Caki2 (cell line): ENCODE measurements around the gene KCNK16. TPM values are rescaled to one million over a fixed set of nuclear protein-coding genes. Genes with fewer than 3 reads are reported as not detected.
A peak's percentile ranks its signal among the peaks of the same experiment; 100 is the strongest.

Source experiments
- DNase-seq: peaks from one replicate; pipeline ENCODE4 v3.0.0-alpha.2; 2015; ENCODE audit warnings: low read depth
- in situ Hi-C: cut with HindIII; loops from 2 replicates; pipeline ENCODE4 v1.10.0; 2016; ENCODE audit warnings: low sequenced_read_pairs, low pct_unique_long_range_greater_than_20kb, mixed read lengths
- total RNA-seq: library from RNA; depleted of rRNA; stranded (reverse); fragments of >200 nt; shearing (Covaris generic); gene quantifications from 2 replicates; pipeline ENCODE4 v1.2.3, GENCODE V29; 2014; ENCODE audit warnings: low replicate concordance; rRNA removed

KCNK16 gene
- total RNA-seq = not detected in 2 replicates

DNA sequence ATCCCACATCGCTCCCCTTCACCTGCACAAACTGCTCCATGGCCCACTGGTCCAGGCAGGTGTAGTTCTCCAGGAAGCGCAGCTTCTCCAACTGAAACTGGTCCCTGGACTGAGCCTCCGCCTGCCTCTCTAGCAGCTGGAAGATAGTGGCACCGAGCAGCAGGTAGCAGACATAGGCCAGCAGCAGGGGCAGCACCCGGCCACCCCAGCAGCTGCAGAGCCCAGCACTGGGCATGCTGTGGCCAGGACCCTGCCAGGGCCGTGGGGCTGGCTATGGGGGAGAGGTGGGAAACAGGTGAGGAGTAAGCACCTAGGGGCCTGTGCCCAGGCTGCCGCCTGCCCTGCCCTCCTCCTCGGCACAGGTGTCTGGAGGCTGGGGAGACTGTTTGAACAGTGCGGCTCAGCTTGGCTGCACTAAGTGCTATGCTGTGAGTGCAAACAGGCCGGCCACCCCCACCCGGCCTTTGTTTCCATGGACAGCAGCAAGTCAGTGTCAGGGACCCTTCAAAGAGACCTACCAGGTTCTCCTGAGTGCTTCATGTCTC, at the start of gene KCNK16:
Gene KCNK16 (minus strand): TSS at position 397 of the 545 bp plus-strand sequence. CDS start 162 bp downstream, at position 235.
- in situ Hi-C loops = no loop called here
- DNase-seq = no peak

DNA sequence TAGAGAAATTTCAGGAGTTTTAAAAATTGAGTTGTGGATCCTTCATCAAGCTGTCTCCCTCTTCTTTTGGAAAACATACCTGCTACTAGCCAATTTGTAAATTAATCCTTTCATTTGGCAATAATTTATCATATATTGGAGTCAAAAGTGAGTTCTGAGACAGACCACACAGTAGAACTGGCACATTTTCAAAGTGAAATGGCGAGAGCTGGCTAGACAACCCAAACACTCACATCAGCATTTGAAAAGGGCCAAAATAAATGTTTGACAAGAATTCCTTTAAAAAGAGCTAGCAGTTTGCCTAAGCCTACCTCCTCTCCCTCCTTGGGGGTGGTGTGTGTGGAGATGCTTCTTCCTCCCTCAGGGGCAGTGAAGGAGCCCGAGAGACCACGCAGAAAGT, 47.9 kb upstream of the KCNK16 start:
- in situ Hi-C loops = no loop called here
- no peak for DNase-seq

DNA sequence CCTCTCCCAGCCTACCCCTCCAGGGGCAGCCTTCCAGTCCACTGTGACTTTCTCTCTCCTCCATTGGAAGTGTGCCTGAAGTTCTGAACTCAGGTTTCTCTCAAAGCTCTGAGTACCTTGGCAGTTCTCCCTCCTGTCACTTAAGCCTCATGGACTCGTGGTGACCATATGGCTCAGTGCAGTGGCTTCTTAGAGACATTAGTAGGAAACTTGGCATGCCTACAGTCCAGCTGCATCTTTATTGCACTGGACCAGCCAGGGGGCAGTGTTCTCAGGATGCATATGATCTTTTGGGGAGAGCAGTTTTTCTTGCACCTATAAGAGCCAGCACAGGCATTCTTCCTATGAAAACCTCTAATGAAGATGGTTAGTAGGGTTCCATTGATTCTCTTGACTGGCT, 47.5 kb upstream of the KCNK16 start:
- DNase-seq = no peak
- in situ Hi-C loops = no loop called here

DNA sequence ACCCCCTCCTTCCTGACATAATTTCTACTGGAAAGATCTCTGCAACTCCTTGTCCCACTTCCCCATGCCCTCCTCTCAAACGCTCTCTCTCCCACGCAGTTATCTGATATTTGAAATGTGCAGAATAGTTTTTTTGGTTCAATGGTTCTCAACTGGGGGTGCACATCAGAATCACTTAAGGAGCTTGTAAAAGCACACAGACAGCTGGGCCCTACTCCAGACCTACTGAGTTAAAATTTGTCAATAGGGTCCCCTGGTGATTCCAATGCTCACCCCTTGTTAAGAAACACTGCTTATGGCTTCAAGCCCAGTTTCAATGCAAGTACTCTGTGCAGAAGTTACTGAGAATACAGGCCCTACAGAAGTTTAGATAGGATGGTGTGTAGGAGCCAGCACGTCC, 45.2 kb upstream of the KCNK16 start:
- no peak for DNase-seq
- in situ Hi-C loops = no loop called here

DNA sequence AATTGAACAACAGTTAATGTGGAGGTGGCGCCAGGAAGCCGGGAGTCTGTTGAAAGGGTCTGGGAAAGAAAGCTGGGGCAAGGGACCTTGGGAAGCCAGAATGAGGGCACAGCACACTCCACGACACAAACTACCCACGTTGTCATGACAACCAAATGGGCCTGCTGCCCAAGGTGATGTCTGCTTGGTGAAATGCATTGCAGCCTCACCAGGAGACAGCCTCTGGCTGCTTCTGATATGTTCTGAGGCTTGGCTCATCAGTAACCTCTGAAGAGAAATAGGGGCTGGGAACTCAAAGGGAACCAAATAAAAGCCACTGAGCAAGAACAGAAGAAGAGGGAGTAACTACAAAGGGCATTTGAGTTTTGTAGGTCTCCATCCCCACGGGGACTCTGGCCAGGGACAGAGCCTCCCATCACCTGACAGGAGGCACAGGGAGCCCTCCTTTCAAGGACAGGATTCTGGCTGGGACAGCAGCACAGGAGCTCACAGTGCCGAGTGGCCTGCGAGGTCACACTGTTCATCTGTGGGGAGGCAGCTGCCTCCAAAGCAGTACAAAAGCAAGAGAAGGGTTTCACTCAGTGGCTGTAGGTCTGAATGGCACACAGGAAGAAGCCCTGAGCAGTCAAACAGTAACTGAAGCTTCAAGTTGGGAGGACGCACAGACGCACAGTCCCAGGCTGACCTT, 44.6 kb upstream of the KCNK16 start:
- in situ Hi-C loops = no loop called here
- DNase-seq = no peak

DNA sequence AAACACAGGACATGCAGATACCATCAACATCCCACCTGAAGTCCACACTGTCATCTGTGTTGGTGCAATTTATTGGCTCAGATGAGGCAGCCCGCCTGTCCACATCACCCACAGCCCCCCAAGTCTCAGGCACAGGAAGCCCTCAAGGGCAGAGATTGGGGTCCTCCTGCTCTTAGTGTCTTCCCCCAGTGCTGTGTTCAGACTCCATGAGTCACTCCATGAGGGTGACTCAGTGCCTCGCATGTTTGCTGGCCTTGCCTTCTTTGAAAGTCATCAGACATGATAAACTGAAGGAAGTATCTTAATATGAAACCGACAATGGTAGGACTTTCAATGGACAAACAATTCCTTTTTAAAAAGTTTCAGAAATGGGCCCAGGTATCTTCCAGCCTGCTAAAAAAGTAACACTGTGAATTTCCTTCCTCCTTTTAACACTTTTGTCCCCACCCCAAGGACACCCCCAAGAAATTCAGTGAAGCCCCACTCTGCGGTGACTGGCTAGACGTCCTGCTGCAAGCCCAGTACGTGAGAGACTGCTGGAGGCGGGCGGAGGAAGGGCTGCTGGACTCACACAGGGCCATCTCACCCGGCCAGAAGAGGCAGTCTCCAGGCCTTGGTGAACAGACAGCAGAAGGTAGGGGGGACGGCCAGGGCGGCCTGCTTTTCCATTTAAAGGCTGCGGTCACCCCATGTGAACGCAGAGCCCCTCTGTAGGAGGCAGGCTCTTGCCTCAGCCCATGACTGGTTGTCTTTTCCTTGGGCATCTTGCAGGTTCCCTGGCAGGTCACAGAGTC, 43.0 kb upstream of the KCNK16 start:
- in situ Hi-C loops = no loop called here
- DNase-seq = peak; percentile 21

DNA sequence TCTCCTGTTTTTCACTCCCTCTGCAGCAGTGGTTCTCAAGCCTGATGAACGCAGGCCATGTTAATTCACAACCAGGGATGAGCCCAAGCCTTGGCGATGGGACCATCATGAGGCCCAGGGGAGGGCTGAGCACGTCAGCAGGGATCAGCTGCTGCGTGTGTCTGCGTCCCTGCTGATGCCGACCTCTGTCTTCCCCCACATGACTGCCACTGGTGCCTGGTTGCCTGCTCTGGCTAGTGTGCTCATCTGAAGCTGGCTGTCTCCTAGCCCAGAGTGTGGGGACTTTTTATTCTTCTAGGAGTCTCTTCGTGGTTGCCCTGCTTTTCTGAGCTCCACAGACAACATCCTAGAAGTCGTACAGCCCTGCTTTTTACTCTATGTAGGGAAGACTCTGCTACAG, 40.8 kb upstream of the KCNK16 start:
- in situ Hi-C loops = no loop called here
- DNase-seq = no peak

DNA sequence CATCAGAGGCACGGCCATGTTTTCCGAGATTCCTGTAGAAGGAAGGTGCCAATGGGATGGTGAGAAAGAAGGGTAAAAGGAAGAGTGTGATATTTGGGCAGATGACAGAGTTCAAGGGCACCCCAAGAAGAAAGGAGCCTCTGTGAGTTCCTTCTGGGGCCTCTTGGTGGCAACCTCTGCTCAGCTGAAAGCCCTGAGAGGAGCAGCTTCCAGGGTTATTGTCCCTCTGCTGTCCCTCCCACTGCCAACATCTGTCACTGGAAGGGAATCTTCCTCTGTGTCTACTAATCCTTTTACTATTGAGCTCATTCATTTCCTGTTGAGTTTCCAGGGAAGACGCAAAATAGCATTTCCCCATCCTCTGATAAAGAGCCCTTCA, 40.0 kb upstream of the KCNK16 start:
- no peak for DNase-seq
- in situ Hi-C loops = no loop called here

DNA sequence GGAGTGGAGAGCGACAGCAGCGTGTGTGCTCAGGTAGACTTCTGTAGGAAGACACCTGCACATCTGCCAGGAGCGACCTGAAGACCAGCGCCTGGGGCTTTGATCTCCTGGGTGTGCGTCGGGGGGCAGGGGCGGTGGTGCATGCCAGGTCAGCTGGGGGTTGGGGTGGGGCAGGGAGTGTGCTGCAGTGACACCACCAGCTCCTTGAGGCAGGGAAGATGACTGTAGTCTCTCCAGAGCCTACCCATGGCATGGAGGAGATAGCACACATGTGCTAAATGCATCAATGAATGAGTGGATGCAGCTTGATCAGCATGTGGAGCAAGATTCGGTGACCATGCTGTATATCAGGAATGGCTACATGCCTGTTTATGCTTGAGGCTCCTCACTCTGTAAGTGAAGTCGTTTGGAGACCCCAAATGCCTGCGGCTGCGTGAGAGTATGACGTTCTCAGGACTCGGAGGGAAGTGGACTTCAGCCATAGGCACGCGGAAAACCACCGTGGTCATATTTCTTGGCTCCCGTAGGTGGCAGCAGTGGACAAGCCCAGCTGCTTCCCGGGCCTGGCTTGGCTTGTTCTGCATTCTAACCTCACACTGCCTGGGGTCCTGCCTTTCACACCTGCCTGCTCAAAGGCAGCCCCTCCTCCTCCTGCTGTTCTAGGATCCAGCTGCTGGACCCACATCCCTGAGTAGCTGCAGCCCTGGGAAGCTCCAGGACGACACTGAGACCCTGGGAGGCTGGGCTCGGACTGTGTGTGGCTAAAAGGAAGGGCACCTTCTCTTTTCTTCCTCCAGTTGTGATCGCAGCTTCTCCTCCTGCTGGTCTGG, 39.4 kb upstream of the KCNK16 start:
- in situ Hi-C loops = no loop called here
- DNase-seq = peak; percentile 41

DNA sequence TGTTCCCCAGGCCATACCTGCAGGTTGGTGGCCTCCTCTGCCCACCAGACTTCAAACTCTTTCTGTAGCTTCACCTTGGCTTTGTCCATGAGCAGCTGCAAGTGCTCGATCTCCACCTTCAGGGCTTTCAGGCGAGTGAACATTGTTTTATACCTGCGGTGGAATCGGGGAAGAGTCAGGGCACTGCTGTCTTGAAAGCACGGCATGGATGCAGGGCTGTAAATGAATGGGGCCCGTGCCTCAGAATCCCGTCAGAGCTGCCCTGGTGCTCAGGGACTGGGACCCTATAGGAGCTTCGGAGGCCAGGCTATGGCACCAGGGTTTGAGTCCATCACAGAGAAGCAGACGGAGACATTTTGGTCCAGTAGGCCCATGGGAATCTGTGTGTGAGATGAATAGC, 37.9 kb upstream of the KCNK16 start:
- in situ Hi-C loops = no loop called here
- no peak for DNase-seq

DNA sequence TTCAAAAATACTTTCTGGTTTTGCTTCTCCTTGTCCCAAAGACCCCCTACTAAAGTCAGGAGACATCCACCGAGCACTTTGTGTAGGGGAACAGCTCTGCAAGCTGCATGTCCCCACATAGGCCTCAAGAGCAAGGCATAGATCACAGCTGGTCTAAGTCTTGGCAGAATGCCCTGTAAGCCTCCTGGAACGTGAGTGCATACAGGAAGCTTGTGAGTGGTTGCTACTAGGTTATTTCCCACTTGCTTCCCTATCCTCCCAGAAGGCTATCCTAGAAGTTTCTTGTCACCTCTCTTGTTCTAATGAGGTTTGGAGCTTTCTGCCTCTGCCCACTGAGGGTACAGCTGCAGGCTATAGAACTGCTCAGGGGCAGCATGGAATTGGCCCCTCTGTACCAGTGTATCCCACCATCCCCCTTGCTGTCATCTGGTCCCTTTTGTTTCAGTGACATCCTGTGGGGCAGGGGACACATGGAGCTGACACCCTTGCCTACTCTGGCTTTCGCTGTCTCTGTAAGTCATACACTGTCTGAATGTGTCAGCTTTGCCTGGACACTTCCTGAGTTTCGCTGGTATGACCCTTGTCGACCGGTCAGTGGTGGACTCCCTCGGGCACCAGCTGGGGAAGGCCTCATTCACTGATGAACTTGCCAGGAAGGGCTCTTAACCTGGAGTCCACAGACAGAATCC, 35.6 kb upstream of the KCNK16 start:
- in situ Hi-C loops = no loop called here
- no peak for DNase-seq

DNA sequence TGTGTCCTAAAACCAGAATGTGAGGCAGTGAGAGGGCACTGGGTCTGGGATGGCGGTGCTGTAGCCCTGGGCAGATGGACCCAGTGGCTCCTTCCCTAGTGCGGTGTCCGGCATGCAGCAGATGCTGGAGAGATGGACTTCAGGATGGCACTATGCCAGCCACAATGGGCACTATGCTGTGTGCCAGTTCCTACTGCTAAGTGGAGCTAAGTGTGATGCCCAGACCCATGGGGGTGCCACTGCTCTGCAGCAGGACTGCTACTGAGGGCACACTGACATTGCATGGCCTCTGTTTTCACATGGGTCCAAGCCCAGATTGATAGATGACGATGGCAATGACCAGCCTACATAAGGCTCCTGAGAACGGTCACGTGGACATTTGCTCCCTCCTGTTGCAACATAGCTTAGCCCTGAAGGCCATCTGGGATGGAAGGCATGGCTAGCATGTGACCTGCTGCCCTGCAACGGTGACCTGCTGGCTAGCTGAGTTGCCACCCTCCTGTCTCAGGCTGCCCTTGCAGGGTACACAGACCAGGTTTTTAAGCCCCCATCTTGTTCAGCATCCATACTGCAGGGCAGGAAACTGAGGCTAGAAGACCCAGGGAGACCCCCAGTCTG, 31.3 kb upstream of the KCNK16 start:
- in situ Hi-C loops = no loop called here
- DNase-seq = no peak

DNA sequence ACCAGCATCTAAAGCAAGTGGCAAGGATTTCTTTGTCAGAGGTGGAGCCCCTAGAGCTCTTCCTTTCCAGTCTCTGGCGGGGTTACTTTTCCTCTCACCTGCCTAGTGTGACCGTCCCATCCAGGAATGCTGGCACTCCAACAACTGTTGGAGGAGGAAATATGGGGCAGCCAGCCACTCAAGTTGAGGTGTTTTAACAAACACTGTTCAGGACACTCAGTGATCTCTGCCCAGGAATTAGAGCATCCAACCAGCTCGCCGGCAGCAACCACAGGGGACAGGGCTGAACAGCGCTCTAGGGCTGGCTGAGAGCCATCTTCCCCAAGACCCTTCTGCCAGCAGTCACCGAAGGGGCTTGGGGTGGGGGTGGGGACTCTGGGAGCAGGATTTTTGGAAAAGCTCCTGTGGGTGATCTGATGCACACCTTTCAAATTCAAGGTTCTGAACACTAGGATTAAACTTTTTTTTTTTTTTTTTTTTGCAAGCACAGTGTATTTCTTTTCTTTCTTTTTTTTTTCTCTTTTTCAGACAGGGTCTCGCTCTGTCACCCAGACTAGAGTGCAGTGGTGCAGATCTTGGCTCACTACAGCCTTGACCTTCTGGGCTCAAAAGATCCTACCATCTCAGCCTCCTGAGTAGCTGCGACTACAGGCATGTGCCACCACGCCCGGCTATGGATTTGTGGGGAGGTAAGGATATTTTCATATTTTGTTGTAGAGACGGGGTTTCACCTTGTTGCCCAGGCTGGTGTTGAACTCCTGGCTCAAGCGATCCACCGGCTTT, 28.4 kb upstream of the KCNK16 start:
- in situ Hi-C loops = no loop called here
- DNase-seq = no peak

DNA sequence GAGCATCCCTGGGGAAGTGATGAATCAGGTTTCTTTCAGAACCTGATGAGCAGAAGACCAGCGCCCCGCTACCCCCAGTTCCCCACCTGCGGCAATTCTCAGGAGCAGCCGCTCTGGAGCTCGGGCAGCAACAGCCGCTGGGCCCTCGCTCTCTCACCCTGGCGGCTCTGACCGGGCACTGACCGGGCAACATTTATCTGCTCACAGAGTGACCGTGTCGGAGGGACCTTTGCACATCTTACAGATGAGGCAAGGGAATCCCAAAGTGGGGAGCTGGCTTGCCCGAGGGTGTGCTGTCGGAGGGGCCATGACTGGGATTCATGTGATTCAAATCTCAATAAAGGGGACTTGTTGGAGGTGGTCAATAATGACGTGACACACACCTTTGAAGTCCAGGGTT, 26.2 kb upstream of the KCNK16 start:
- in situ Hi-C loops = no loop called here
- DNase-seq = no peak

DNA sequence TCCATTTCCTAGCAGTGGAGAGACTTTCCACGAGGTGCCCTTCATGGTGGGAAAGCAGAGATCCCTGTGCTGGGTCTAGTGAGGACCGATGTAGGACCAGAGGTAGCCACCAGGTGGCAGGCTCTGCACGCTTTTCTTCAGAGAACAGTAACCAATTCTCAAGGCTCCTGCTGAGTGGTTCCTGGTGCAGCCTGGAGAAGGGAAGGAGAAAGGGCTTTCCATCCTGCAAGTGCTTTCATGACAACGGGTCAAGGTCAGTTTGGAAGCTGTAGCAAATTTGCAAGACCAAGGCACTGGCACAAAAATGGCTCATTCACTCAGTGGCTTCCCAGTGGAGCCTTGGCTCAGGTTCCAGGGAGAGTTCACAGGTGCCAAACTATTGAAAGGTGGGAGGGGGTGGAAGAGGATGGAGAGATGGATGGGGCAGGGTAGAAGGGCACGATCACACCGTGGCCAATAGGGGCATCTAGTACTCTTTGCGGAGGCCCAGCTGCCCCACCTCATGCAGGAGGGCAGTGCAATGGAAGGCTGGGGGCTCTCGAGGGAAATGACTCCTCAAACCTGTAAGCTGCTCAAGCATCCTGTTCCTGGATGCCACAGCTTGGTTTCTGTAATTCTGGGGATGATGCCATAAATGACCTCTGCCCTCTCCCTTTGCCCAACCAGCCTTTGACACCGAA, 25.5 kb upstream of the KCNK16 start:
- in situ Hi-C loops = no loop called here

DNA sequence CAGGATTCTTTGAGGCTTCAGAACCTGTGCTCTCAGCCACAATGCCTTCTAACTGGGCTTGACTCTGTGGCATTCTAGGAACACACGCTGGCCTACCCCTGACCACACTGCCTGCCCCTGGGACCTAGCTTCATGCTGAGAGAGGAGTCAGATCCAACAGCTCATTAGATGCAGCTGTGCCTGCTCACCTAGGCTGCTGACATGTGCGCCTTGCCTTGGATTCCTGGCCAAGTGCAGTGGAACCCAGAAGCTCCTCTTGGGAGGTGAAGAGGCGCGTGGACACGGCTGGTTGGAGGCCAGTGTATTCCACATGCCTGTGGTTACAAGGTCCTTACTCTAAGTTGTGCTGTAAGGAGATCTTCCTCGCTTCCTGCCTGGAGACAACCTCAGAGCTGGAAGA, 24.7 kb upstream of the KCNK16 start:
- in situ Hi-C loops = no loop called here
- no peak for DNase-seq

More for the DNA sequence above, 25.5 kb upstream of the KCNK16 start:
- DNase-seq = peak; percentile 41
